Kidney capillary endothelial cell (primary cell): ENCODE results near the gene MYMK.

Source experiments
- DNase-seq: peaks from one replicate; pipeline ENCODE4 v3.0.0-alpha.2; 2018; ENCODE audit warnings: low spot score

MYMK gene

GRCh38 chr9:133558191-133559126, 33.7 kb upstream of the MYMK start:
- DNase-seq: peak; percentile 85

GRCh38 chr9:133557581-133557980, 32.8 kb upstream of the MYMK start:
- no peak for DNase-seq

DNA sequence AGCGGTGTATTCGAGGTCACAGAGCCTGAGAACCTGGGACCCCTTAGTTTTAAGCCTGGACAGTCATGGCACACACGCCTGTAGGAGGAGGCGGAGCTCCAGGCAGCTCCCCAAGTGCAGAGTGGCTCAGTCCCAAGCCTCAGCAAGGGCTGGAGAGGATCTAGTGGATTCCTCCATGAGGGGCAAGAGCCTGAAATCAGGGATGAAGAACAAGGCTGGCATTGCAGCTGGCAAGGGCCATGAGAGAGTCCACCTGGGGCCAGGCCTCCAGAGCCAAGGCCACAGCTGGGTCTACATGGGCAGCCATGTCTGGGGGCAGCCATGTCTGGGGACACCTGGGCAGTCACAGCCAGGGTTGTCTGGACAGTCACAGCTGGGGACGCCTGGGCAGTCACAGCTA, 31.6 kb upstream of the MYMK start:
- DNase-seq: no peak

DNA sequence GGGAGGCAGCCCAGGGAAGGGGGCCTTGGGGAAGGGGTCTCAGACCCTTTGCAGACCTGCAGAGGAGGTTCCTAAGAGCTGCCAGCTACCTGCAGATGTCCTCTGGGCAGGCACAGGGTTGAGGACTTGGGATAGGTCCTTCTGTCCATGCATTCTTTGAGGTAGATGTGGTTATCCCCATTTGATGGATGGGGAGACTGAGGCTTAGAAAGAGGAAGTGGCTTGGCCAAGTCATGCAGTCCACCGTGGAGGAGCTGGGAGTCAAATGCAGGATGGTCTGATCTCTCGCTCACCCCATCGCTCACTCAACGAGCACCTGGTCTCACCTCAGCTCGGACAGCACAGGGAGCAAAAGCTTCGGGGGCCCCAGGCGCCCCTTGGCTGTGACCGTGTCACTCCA, 30.0 kb upstream of the MYMK start:
- no peak for DNase-seq

DNA sequence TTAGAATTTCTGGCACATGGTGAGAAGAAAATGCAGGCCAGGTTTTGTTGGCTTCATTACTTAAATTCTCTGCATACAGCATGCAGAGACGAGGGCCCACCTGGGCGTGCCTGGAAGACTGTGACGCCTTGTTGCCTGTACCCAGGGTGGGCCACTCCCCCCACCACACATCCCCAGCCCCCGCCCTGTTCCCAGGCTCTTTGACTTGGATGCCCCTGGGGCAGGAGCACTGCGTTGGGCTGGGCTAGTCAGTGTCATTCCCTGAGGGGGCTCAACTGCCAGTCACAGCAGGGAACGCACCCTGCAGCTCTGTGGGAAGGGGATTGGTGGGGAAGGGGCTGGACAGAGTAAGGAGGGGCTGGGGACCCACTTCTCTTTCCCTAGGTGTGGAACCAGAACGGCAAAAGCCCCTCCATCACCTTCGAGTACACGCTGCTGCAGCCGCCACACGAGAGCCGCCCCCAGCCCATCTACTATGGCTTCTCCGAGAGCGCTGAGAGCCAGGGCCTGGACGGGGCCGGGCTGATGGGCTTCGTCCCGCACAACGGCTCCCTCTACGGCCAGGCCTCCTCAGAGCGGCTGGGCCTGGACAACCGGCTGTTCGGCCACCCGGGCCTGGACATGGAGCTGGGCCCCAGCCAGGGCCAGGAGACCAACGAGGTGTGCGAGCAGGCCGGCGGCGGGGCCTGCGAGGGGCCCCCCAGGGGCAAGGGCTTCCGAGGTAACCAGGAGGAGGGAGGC, 29.4 kb upstream of the MYMK start:
- no peak for DNase-seq

DNA sequence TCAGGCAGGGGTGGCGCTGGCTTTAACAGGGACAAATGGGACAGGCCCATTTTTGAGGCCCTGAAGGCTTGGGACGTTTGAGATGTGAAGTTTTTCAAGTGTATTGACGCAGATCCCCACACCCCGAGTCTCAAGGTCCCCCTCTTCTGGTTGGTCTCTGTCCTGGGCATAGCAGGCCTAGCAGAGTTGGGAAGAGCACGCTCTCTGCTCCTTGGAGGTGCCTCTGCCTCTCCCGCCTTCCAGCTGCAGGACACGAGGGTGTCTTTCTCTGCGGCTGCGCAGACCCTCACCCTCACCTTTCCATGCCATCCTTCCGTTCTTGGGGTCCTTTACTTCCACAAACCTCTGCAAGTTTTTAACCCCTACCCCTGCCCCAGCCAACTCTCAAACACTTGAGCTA, 28.4 kb upstream of the MYMK start:
- DNase-seq: no peak

GRCh38 chr9:133552236-133552635, 27.5 kb upstream of the MYMK start:
- no peak for DNase-seq

DNA sequence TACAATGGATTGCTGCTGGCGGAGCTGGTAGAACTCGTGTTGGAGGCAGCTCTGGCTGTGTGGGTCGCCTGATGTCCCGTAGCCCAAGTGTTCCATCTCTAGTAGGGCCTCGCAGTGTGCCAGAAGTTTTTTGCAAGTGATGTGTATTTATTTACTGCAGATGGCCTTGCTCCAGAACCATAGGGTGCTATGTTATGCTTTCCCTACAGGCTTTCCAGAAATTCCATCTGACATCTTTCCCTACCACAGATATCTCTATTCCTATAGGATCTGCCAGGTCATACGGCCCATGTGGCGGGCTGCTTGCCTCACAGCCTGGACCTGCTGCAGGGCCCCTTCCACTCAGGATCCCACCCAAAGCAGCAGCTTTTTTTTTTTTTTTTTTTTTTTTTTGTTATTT, 26.7 kb upstream of the MYMK start:
- no peak for DNase-seq

DNA sequence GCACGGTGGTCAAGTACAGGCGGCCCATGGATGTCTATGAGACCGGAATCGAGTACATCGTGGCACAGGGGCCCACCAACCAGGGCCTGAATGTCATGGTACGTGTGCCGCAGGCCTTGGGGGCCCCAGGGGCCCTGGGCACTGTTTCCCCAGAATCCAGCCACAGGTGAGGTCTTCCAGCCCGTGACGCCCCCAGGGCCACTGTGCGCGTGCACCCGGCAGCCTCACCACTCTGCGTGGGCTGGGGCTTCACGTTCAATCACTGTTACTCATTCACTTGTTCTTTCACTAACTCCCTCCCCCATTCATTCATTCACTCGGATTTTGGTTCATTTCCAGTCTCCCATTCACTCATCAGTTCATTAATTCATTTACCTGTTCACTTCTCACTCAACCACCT, 22.4 kb upstream of the MYMK start:
- no peak for DNase-seq

- no peak for DNase-seq
Observed at GRCh38 chr9:133546287-133546680, 21.5 kb upstream of the MYMK start.

DNA sequence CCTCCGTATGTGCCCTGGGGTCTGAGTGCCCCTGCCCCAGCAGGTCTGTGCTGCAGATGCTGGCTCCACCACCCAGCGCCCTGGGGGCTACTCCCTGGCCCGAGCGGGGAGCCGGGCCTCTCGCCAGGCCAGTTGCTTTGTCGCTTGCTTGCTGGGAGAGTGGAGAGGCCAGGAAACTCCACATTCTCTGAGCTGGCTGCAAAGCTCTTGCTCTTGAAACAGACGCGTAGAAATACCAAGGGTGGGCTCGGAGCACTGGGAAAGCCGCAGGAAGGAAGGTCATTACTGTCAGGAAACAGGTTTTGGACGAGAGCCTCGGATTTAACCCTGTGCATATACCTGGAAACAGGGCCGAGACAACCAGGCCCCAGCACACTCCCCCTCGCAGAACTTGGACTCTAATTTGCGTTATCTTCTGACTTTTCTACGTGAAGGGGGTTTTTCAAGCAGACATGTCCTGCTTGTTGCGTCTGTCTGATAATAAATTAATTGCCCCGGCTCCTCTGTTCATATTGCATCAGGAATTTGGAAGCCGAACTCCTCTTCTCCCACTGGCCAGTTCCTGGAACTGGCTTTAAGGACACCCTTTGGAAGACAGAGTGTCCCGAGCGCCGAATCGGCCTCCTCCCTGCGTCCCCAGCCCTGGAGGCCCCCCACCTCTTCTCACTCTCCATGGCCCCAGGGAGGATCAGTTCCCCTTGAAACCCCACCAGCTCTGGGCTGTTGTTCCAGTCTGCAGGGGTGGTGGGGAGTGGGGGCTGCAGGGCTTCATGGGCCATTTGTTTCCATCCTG, 20.9 kb upstream of the MYMK start:
- peak; percentile 68 for DNase-seq

DNA sequence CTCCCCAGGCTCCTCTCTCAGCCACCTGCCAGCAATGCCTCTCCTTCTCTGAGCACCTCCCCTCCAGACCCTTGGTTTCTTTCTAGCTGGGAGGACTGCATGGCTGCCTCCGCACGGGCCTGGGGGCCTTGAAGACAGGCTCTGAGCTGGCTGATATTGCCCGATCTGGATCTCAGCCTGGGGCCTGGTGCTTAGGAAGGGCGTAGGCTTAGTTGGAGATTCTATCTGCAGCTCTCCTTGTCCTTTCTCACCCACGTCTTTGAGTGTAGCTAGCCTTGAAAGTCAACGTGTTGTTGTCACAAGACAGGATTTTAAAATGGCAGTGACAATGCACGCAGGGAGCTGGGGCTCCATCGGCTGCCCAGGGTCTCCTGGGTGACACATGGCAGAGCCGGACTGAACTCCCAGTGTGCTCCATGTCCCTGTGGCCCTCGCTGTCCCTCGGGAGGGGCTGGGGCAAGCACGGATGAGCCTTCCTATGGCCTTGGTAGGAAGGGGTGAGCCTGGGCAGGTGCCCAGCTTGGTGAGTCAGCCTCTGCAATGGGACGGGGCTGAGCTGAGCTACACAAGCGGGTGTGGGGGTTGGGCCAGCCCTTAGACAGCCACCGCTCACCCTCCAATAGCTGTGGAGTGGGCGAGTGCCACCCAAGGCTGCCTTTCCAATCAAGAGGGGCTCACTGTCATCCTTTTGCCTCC, 19.2 kb upstream of the MYMK start:
- DNase-seq: no peak

DNA sequence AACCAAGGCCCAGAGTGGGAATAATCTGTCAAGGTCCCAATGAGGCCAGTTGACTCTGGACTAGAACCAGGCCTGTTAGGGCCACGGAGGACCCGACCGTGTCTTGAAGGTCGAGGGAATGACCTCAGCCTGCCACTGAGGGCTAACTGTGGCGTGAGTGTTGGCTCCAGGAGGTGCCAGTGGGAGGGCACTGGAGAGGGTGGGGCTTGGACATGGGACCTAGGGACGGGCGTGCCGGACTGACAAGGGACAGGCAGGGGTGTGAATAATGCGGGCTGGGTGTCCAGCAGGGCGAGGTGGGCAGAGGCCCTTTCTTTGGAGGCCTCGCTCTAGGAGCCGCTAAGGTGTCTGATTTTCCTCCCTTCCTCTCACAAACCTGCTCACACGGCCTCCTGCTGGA, 17.2 kb upstream of the MYMK start:
- no peak for DNase-seq

DNA sequence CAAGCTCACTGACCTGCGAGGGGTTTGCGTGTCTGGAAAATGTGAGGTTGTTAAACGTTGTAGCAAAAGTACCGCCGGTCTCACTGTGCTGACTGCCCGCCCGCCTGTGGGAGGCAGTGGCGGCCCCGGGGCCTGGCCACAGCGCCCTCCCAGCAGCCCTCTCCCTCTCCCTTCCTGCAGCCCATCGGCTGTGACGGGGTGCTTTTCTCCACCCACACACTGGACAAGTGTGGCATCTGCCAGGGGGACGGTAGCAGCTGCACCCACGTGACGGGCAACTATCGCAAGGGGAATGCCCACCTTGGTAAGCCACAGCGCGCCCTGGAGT, 15.9 kb upstream of the MYMK start:
- no peak for DNase-seq

DNA sequence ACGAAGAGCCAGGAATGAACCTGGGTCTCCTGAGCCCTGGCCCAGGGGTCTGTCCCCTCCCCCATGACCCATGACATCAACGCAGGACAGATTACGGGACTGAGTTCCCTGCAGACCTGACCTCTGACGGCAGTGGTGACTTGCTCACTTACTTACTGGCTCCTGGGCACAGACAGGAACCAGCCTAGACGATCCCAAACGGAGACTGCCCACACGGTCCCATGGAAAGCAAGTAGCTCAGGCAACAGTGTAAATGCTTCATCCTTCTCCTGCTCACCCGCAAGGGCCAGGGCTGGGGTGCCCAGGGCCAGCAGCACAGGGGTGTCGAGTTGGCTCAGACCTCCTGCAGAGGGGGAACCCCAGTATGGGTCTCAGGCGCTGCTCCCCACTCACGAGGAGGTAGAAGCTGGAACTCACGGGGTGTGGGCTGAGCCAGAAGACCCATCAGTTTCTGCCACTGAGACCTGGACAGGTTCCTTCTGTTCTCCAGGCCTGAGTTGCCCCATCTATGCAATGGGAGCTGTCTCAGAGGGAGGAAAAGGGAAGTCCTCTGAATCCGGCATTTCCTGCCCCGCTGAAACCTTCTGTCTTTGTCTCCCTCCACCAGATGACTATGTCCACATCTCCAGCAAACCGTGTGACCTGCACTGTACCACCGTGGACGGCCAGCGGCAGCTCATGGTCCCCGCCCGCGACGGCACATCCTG, 15.4 kb upstream of the MYMK start:
- DNase-seq: peak; percentile 82

- peak; percentile 68 for DNase-seq
Observed at GRCh38 chr9:133538851-133539833, 14.4 kb upstream of the MYMK start.

DNA sequence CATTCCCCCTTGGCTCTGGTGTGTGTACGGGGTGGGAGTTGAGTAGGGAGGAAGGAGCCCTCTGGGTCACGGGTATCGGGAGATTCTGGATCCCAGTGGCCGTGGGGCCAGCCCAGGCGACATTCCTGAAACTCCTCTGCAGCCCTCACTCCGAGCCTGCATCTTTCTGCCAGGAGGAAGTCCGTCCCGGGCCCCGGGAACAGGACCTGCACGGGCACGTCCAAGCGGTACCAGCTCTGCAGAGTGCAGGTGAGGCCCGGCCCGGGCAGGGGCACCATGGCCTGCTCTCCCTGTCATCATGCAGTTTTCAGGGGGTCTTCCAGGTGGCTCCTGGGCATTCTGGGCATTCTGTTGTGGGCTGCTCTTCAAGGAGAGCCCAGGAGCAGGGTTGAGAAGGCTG, 13.4 kb upstream of the MYMK start:
- DNase-seq: no peak

GRCh38 chr9:133537257-133537656, 12.5 kb upstream of the MYMK start:
- no peak for DNase-seq

DNA sequence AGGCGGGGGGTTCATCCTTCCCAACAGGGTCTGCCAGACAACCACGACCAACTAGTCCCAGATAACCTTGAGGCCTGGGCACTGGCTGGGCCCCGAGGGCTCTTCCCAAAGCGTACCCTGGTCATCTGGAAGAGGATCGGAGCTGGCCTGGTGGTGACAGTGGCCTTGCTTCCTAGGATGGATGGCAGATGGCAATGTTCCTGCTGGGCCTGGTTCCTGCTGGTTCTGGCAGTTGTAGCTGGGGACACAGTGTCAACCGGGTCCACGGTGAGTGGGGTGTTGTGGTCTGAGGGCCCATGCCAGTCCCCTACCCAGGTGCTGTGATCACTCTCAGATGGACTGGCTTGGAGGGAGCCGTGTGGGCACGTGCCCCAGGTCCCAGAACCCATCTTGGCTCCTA, 11.8 kb upstream of the MYMK start:
- DNase-seq: no peak

DNA sequence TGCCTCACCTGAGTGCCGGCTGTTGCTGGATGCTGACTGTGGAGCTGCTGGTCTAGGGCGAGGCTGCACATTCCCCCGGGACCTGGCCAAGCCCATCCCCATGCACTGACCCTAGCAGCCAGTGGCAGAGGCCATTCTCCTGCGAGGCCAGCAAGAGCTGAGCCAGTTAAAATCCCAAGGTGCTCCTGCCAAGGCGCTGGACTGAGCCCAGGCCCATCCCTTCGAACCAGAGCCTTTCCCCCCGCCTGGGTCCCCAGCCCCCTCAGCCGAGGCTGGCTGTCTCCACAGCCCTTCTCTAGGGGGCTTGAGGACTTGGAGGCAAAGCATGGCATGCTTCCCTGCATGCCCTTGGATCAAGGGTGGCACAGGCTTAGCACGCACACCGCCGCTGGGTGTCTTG, 11.3 kb upstream of the MYMK start:
- DNase-seq: no peak
